HG03060 (cell line): Measurements from ENCODE around the gene OPCML.

ENCODE experiments used
- ATAC-seq: cut with Tn5 transposase; IDR thresholded peaks from one replicate; pipeline ENCODE4 v1.9.1; 2021; ENCODE audit warnings: low read depth, moderate number of reproducible peaks; ENCODE audit not compliant: unreplicated experiment

OPCML gene

GRCh38 chr11:132971351-132971750, 561.0 kb downstream of the OPCML start:
- no peak for ATAC-seq

DNA sequence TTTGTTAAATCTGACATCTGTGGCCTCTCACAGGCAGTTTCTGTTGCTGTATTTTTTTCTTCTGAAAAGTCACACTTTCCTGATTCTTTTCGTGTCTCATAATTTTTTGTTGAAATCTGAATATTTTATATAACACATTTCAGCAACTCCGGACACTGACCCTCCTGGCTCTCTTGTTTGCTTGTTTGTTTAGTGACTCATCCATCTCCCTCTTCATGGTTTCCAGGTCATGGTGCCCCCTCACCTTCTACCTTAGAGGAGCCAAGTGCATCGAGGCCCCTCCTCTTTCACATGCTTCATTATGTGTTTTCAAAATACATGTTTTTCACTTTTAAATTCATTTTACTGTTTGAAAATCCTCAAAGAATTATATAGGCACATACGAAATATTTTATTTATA, 562.4 kb downstream of the OPCML start:
- no peak for ATAC-seq

DNA sequence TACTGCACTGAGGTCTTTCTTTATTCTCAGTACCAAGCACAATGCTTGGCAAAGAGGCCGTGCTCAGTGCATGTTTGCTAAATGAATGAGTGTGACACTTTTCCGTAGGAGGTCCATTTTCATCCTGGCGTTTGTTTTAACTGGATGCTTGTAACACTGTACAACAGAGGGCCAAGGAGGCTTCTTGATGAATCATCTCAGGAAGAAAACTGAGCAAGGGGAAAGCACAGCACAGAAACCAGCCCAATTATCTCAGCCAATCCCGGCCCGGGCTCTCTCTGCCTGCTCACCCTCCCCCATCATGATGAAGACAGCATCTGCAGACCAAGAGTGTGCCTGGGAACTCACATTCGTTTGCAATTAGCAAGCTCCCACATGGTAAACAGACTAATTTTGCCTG, 570.3 kb downstream of the OPCML start:
- no peak for ATAC-seq

DNA sequence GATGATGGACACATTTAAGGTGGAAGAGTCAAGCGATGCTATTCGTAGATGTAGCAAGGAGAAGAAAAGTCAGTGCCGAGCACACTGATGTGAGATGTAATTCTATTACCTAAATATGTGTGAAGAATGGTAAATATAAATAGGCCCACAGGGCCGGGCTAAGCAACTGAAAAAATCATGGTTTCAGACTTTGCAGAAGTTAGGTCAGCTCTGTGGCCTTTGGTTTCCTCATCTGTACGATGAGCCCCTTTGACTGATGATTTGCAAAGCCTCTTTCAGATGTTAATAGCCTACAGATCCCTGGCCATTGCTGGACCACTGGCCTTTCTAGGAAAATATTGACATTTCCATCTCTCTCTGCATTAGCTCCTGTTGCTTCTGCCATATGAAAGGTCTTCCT, 570.8 kb downstream of the OPCML start:
- ATAC-seq: no peak

- ATAC-seq: no peak
Measured at GRCh38 chr11:132960273-132961078, 571.8 kb downstream of the OPCML start.

DNA sequence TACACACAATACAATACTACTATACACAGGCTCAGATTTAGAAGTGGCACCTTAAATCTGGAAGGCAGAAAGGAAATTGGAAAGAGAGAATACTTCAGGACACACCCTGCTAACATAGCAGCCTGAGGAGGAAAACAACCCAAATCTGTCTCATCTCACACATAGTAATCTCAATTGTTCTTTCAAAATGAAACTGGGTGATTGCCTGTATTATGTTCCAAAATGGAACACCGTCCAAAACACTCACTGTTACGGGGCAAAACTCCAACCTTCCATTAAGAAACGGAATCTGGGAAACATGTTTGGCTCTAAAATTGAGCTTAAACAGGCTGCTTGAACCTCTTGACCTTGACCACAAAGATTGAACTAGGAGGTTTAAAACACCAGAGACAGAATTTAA, 572.6 kb downstream of the OPCML start:
- no peak for ATAC-seq

- ATAC-seq: no peak
Measured at GRCh38 chr11:132957881-132958280, 574.4 kb downstream of the OPCML start.

GRCh38 chr11:132948252-132948651, 584.0 kb downstream of the OPCML start:
- no peak for ATAC-seq

GRCh38 chr11:132944569-132944944, 587.7 kb downstream of the OPCML start:
- ATAC-seq: no peak

- ATAC-seq: no peak
Measured at GRCh38 chr11:132943706-132944568, 588.4 kb downstream of the OPCML start.

DNA sequence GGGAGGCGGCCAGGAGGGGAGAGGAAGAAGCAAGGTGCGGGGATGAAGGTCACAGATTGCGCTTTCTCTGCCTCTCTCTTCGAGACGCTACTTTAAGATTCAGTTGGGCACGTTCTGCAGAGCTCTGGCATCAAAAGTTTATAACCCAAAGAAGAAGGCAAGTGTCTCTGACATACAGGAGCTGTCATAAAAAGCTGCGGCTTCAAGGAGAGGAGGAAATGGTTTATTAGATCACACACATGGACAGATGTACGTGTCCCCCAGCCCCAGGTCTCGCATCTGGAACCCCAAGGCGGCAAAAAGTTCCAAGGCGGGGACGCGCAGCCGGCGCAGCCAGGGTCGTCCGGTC, 589.0 kb downstream of the OPCML start:
- no peak for ATAC-seq

DNA sequence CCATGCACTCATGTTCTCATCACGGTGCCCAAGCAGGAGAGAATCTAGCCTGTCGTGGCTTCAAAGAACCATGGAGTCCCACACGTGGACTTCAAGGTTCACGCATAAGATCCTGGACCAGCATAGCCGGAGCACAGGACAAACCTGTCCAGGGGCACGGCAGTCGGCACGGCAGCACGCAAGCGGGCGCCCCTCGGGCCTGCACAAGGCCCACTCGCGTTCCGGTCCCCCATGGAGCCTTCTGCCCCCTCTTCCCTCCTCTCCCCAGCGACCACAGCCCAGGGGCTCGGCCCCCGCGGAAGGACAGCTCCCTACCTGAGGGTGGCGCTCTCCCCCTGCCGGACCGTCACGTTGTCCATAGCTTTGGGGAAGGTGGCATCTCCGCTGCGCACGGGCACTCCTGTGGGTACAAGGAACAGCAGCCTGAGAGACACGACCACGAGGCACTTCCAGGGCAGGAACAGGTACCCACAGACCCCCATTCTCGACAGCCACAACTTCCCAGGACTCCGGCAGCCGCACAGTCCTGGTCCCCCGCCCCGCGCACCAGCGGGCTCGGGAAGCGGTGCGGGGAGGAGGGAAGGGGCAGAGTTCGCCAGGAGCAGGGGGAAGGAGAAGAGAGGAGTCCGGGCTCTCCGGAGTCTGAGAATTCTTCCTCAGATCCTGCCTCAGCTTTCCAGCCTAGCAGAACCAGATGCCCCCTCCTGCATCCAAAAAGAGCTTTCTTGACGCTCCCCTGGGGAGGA, 589.5 kb downstream of the OPCML start:
- no peak for ATAC-seq

DNA sequence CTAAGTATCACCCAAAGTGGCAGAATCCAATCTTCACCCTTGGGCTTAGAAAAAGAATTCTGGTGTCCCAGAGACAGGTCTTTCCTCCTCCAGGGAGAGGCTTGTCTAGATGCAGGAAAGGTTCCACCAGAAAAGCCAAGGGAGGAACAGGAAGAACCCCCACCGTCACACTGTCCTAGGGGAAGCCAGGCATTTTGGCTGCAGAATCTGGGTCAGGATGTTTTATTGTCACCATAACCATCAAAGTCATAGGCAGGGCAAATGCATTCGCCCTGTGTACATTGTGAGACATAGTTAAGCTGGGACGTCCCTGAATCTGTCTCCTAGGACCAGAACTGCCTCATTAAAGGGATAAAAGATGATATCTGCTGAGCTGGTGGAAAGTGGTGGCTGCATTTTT, 590.5 kb downstream of the OPCML start:
- ATAC-seq: no peak

- ATAC-seq: no peak
Measured at GRCh38 chr11:132941024-132941646, 591.2 kb downstream of the OPCML start.

DNA sequence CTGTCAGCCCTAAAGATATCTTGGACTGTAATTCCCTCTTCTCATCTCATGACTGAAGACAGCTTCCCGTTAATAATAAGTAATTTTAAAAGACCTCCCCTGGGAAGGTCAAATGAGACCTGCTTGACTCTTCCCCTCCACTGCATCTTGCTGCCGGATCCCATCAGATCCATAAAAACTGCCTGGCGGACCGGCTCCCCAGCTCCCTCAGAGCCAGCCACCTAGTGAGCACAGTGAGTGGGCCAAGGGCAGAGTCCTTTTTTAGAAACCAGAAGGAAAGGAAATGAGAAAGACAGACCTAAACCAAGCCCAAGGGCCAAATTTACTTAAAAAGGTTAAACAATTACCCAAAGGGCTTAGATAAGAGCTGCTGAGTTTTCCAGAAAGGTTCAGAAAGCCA, 595.3 kb downstream of the OPCML start:
- ATAC-seq: no peak

GRCh38 chr11:132935383-132935782, 596.9 kb downstream of the OPCML start:
- no peak for ATAC-seq

DNA sequence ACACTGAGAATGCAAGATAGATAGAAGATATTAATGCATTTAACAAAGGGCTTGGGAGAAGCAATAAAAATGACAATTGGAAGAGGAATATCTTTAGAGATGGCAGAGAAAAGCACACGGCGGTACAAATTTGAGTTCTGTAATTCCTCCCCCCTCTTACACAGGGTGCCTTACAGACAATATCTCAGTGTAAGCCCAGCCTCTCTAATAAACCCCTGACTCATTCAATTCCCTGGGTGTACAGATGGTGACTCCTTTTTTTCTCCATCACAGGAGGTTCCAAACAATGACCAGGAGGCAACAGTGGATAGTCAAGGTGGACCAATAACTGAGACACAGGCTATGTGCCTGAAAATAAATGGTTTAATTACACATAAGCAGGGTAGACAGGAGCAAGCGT, 598.6 kb downstream of the OPCML start:
- ATAC-seq: no peak

GRCh38 chr11:132925825-132926469, 606.4 kb downstream of the OPCML start:
- ATAC-seq: no peak

DNA sequence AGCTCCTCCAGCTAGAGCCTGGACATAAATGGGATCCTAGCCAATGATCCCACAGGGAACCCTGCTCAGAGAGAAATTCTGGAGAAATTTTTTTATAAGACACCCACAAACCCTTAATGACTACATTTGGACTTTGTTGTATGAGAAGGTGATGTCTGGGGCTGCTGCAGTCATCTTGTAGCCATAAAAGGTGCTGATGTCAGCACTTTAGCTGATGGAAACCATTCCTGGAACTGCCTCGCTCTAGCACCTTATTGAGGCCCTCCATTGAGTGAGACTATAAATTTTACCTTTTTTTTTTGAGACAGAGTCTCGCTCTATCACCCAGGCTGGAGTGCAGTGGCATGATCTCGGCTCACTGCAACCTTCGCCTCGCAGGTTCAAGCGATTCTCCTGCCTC, 610.7 kb downstream of the OPCML start:
- ATAC-seq: no peak

- no peak for ATAC-seq
Measured at GRCh38 chr11:132920451-132921096, 611.7 kb downstream of the OPCML start.
